Dermis microvascular lymphatic vessel endothelial cell (primary cell): ENCODE results near the gene STAP2. TPM values are rescaled to one million over a fixed set of nuclear protein-coding genes. Genes with fewer than 3 reads are reported as not detected.
A peak's percentile ranks its signal among the peaks of the same experiment; 100 is the strongest.
"Not testable (repeated sequence)": the region's sequence is repeated elsewhere in the genome, so short reads cannot be mapped to it uniquely, and the experiment has no call there.

Source experiments
- DNase-seq, 2 donors: peaks; one replicate each; pipeline versions ENCODE4 v3.0.0 to v3.0.0-alpha.2; 2010; ENCODE audit warnings: low read depth in 2 of 2
- total RNA-seq: library from RNA; depleted of rRNA; stranded (reverse); fragments of >200 nt; gene quantifications from 2 replicates; pipeline ENCODE4 v1.2.1, GENCODE V29; 2014

STAP2 gene
- total RNA-seq, 1 donor from 2014 or later: 28.5 TPM

- no peak for DNase-seq
Measured at GRCh38 chr19:4357921-4358326, 19.3 kb upstream of the STAP2 start.

GRCh38 chr19:4357095-4357797 is 18.6 kb upstream of the STAP2 start:
- DNase-seq: no peak

DNA sequence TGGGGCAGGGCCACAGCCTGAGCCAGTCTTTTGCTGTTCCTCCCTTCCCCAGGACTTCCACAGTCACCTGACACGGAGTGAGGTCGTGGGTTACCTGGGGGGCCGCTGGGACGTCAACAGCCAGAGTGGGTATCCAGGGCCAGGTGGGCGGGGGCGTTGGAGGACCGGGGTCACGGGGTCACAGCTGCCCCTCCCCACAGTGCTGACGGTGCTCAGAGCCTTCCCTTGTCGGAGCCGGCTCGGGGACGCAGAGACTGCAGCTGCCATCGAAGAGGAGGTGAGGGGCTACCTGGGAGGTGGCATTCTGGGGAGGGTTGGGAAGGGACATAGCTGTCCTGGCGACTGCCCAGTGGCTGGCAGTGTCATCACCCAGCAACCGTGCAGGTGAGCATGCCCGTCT is 16.3 kb upstream of the STAP2 start:
- no peak for DNase-seq

- no peak for DNase-seq
Measured at GRCh38 chr19:4354282-4354681, 15.7 kb upstream of the STAP2 start.

GRCh38 chr19:4352701-4353121 is 14.1 kb upstream of the STAP2 start:
- peak; percentile 59 to 75 for DNase-seq

DNA sequence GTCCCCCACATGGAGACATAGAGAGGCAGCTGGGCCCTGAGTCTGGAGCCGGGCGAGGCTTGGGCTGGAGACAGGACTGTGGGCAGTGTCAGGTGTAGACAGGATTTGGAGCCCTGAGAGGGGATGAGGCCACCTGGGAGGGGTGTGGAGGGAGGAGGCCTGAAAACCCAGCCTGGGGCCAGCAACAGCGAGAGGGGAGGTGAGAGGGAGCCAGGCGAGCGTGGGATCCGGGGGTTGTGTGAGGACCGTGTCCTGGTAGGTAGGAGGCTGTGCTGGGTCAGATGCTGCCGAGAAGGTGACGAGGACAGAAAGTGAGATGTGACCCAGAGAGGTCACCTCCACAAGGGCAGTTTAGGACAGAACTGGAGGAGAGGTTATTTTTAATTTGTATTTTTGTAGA is 12.1 kb upstream of the STAP2 start:
- DNase-seq: no peak

DNA sequence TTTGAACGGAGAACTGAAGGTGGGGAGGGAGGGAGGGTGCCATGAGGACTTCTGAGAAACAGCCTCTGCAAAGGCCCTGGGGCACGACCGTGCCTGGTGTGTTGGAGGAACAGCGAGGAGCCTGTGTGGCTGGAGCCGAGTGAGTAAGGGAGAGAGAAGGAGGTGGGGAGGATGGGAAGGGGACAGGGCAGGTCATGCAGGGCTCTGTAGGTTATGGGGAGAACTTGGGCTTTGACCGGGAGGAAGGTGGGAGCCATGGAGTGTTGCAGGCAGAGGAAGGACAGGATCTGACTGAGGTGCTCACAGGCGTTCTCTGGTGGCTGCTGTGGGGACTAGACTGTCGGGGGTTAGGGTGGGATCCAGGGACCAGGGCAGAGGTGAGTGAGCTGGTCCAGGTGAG is 11.5 kb upstream of the STAP2 start:
- DNase-seq: no peak

GRCh38 chr19:4349225-4349624 is 10.6 kb upstream of the STAP2 start:
- not testable (repeated sequence) for DNase-seq

- DNase-seq: no peak
Measured at GRCh38 chr19:4347521-4347920, 8.9 kb upstream of the STAP2 start.

DNA sequence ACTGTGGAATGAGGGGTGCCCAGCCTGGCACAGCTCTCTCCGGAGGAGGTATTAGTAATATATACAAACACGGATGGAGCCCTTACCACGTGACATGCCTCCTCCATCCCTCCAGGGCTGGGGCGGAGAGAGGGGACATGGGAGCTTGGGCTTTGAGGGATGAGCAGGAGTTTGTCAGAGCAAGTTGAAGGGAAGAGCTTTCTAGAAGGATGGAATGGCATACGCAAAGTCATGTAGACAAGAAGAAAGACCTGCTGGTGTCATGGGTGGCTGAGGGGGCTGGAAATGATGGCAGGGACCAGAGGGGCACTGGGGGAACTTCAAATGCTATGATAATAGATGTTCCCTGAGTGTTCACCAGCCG is 7.4 kb upstream of the STAP2 start:
- DNase-seq: no peak

- no peak for DNase-seq
Measured at GRCh38 chr19:4345342-4346019, 6.9 kb upstream of the STAP2 start.

GRCh38 chr19:4343370-4344307 is 5.0 kb upstream of the STAP2 start, which contains the start of gene MPND:
Gene MPND, plus strand, starts transcription at chr19:4343562. Its CDS starts 32 bp downstream, at chr19:4343594.
- DNase-seq: peak; percentile 47 to 86

DNA sequence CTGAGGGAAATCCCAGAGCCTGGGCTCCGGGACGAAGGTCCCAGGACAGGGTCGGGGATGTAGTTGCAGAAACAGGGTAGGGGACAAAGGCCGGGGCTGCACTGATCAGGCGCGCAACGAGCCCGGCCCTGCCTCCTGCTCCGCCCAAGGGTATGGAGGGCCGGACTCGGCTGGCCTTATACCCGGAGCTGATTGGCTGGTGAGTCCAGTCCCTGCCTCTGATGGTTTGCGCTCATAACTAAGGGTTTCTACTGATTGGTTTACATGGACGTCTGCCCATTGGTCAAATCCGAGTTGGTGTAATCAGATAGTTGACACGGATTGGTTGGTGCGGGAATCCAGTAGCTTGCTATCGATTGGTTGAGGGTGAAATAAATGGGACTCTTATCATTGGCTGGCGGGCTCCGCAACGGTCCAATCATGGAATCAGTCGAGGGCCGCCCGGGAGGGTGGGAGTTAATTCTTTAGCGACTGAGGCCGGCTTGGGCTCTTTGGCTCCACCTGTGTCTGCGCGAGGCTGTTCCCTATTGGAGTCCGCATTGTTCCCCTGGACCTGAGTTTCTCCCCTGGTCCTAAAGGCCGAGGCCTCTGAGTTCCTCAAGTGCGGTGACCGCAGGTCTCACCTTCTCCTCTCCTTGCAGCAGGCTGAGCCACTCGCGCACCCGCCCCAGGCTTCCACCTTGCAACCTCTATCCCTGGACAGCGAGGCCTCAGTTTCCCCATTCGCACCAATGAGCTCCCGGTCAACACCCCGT is 4.2 kb upstream of the STAP2 start:
- peak; percentile 100 for DNase-seq

DNA sequence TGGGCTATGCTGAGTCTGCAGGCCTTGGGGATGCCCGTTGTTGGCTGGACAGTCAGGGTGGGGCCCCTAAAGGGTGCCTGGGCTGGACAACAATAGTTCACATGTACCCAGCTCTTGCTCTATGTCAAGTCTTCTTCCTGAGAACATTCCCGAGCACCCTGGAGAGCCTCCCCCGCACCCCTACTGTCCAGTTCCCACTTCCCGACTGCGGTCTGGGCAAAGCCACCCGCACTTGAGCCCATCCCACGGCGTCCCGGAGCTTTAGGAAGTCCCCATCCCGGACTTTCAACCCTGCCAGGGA is 3.6 kb upstream of the STAP2 start:
- DNase-seq: no peak

GRCh38 chr19:4337906-4338440 is 654 bp downstream of the STAP2 start:
- peak; percentile 46 to 51 for DNase-seq

- DNase-seq: no peak
Measured at GRCh38 chr19:4334929-4335570, 3.6 kb downstream of the STAP2 start.

- no peak for DNase-seq
Measured at GRCh38 chr19:4329858-4330257, 8.8 kb downstream of the STAP2 start.

DNA sequence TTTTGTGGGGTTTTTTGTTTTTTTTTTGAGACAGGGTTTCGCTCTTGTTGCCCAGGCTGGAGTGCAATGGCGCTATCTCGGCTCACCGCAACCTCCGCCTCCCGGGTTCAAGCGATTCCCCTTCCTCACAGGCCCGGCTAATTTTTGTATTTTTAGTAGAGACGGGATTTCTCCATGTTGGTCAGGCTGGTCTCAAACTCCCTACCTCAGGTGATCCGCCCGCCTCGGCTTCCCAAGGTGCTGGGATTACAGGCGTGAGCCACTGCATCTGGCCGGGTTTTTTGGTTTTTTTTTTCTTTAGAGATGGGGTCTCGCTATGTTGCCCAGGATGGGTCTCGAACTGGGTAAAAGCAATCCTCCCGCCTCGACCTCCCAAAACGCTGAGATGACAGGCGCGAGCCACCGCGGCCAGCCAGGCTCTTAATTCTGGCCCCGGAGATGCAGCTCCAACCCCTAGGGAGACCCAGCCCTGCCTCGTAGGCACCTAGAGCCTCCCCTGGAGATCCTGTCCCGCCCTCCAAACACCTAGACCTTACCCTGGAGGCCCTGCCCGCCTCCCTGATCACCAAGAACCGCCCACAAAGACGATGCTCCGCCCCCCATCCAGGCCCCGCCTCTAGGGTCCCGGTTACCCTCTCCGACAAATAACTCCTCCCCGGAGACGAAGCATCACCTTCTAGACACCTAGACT is 9.5 kb downstream of the STAP2 start:
- DNase-seq: not testable (repeated sequence)

DNA sequence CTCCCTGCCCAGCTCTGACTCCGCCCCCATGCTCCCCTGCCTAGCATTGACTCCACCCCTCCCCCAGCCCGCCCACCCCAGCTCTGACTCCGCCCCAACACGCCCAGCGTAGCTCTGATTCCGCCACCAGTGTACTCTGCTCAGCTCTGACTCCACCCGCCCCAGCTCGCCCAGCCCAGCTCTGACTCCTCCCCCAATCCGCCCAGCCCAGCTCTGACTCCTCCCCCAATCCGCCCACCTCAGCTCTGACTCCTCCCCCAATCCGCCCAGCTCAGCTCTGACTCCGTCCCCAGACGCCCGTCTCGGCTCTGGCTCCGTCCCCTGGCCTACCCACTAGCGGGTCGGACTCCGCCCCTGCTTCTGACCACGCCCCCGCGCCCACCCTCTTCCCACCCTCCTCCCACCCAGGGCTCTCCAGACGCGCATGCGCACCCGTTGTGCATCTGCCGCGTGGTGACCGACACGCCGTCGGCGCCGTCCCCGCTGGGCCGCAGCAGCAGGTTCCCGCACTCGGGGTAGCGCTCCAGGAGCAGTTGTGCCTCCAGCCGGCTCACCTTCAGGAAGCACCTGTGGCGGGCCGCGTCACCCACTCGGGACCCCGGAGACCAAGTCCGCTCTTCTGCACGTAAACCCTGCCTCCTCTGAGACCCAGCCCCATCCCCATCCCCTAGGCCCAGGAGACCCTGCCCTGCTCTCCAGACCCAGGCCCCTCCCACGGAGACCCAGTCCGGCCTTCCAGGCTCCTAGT is 10.2 kb downstream of the STAP2 start:
- DNase-seq: peak; percentile 30 to 82
